Measurements from ENCODE around the gene MST1R.

- TF ChIP-seq EZH2 (IDR thresholded peaks at IDR 0.05; ENCODE audit: insufficient read depth, poor library complexity, severe bottlenecking), result no peak
- TF ChIP-seq EZH2phosphoT487 (IDR thresholded peaks at IDR 0.05; ENCODE audit: insufficient read depth, low read depth), result no peak
These were observed 64.4 kb downstream of the MST1R start for GRCh38 chr3:49839193-49839809.
